Astrocyte of the spinal cord (primary cell): ENCODE results near the gene EWSR1.

Source experiments
- DNase-seq: peaks from one replicate; pipeline ENCODE4 v3.0.0; 2011; ENCODE audit warnings: low read depth, low spot score
- H3K4me3 ChIP-seq: 2 replicates; pipeline ENCODE4 v1.5.1; 2011; ENCODE audit warnings: low read depth, mild to moderate bottlenecking, low read length, moderate library complexity
- CTCF ChIP-seq: IDR thresholded peaks from 2 replicates; pipeline ENCODE4 v1.5.1; 2012; ENCODE audit warnings: low read depth, mild to moderate bottlenecking, low read length, inconsistent platforms
- in situ Hi-C: cut with HindIII; loops from 2 replicates; pipeline ENCODE4 v1.10.0; 2017; ENCODE audit warnings: low sequenced_read_pairs

Gene EWSR1

DNA sequence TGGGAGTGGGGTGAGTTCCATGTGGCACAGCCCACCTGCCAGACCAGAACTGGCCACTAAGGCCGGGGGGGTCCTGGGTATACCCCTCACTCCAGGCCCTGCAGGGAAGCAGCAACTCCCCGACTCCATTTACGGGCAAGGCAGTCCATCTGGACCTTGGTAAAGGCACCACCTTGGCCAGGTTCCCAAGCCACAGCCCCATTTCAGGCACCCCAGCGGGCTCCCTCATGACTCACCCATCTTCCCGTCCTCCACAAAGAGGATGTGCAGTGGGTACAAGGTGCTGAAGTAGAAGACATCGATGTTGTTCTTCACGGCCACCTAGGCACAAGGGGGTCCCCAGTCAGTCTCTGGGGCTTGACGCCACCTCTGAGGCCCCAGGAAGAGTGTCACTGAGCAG, 63.1 kb downstream of the EWSR1 start:
- in situ Hi-C loops, result no loop called here
- TF ChIP-seq CTCF, result no peak
- DNase-seq, result peak; percentile 61
- no peak overlapping the region for H3K4me3 ChIP-seq

GRCh38 chr22:29331658-29332300, 63.7 kb downstream of the EWSR1 start:
- H3K4me3 ChIP-seq, result no peak overlapping the region
- no peak for TF ChIP-seq CTCF
- DNase-seq, result no peak
- in situ Hi-C loops, result no loop called here

- no peak for TF ChIP-seq CTCF
- DNase-seq, result no peak
- in situ Hi-C loops, result no loop called here
- H3K4me3 ChIP-seq, result no peak overlapping the region
Measured at GRCh38 chr22:29332886-29333496, 64.9 kb downstream of the EWSR1 start.

DNA sequence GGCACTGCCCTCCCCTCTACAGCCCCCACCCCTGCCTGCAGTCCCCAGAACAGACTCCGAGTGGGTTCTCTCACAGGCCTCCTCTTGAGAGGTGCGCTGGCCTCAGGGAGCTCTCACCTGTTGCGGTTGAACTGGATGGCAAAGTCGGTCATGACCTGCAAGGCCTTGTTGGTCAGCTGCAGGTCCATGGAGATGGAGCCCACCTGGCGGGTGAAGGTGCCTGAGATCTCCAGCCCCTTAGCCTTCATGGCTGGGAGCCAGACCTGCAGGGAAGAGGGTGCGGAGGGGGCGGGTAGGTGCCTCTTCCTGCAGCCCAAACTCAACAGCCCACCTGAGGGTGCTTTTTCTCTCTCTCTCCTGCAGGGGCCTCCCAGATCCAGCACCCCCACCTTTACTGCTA, 66.1 kb downstream of the EWSR1 start:
- DNase-seq, result no peak
- TF ChIP-seq CTCF, result no peak
- no peak overlapping the region for H3K4me3 ChIP-seq
- in situ Hi-C loops, result no loop called here

- in situ Hi-C loops, result no loop called here
- peak; percentile 27 for DNase-seq
- H3K4me3 ChIP-seq, result no peak overlapping the region
- TF ChIP-seq CTCF, result no peak
Measured at GRCh38 chr22:29334696-29335344, 66.8 kb downstream of the EWSR1 start.

GRCh38 chr22:29335656-29336055, 67.6 kb downstream of the EWSR1 start:
- DNase-seq, result no peak
- in situ Hi-C loops, result no loop called here
- H3K4me3 ChIP-seq, result no peak overlapping the region
- TF ChIP-seq CTCF, result no peak
